Measurements from ENCODE around the gene KIF2C. TPM values are rescaled to one million over a fixed set of nuclear protein-coding genes. Genes with fewer than 3 reads are reported as not detected.
"Not testable (repeated sequence)": the region's sequence is repeated elsewhere in the genome, so short reads cannot be mapped to it uniquely, and the experiment has no call there.

KIF2C gene
- total RNA-seq: 0.13 and 0.36 TPM in 2 replicates
- polyA plus RNA-seq (2012): 0.43 TPM

- DNase-seq (ENCODE audit: low read depth): peak; percentile 98
These were observed at the start of gene KIF2C for GRCh38 chr1:44739307-44740178. KIF2C (plus strand) TSS chr1:44739837; CDS start chr1:44739933, 96 bp downstream.

- no peak for DNase-seq (ENCODE audit: low read depth)
These were observed 46.5 kb upstream of the KIF2C start for GRCh38 chr1:44693159-44693558.

GRCh38 chr1:44693900-44694299 is 45.7 kb upstream of the KIF2C start:
- DNase-seq (ENCODE audit: low read depth): no peak

GRCh38 chr1:44694863-44695478 is 44.7 kb upstream of the KIF2C start:
- DNase-seq (ENCODE audit: low read depth): no peak

- DNase-seq (ENCODE audit: low read depth): no peak
These were observed 44.0 kb upstream of the KIF2C start for GRCh38 chr1:44695671-44696070.

- DNase-seq (ENCODE audit: low read depth): no peak
These were observed 43.5 kb upstream of the KIF2C start for GRCh38 chr1:44696101-44696500.

GRCh38 chr1:44696789-44697345 is 42.8 kb upstream of the KIF2C start:
- no peak for DNase-seq (ENCODE audit: low read depth)

GRCh38 chr1:44698138-44698537 is 41.5 kb upstream of the KIF2C start:
- no peak for DNase-seq (ENCODE audit: low read depth)

- not testable (repeated sequence) for DNase-seq (ENCODE audit: low read depth)
These were observed 40.3 kb upstream of the KIF2C start for GRCh38 chr1:44699375-44699774.

GRCh38 chr1:44700573-44700972 is 39.1 kb upstream of the KIF2C start:
- DNase-seq (ENCODE audit: low read depth): no peak

GRCh38 chr1:44701141-44701573 is 38.5 kb upstream of the KIF2C start:
- no peak for DNase-seq (ENCODE audit: low read depth)

- no peak for DNase-seq (ENCODE audit: low read depth)
These were observed 34.2 kb upstream of the KIF2C start for GRCh38 chr1:44705470-44705869.

- DNase-seq (ENCODE audit: low read depth): no peak
These were observed 33.7 kb upstream of the KIF2C start for GRCh38 chr1:44705938-44706337.

- DNase-seq (ENCODE audit: low read depth): no peak
These were observed 32.3 kb upstream of the KIF2C start for GRCh38 chr1:44707112-44707881.

GRCh38 chr1:44707959-44708831 is 31.4 kb upstream of the KIF2C start:
- DNase-seq (ENCODE audit: low read depth): peak; percentile 74

GRCh38 chr1:44713321-44713781 is 26.3 kb upstream of the KIF2C start:
- peak; percentile 83 for DNase-seq (ENCODE audit: low read depth)

GRCh38 chr1:44714532-44714931 is 25.1 kb upstream of the KIF2C start:
- DNase-seq (ENCODE audit: low read depth): no peak

- peak; percentile 80 for DNase-seq (ENCODE audit: low read depth)
These were observed 24.6 kb upstream of the KIF2C start for GRCh38 chr1:44714944-44715571.

GRCh38 chr1:44717156-44717555 is 22.5 kb upstream of the KIF2C start:
- peak; percentile 53 for DNase-seq (ENCODE audit: low read depth)

GRCh38 chr1:44717653-44718052 is 22.0 kb upstream of the KIF2C start:
- DNase-seq (ENCODE audit: low read depth): peak; percentile 46

Data from myocyte (in vitro differentiated cells).